Endothelial cell of umbilical vein (primary cell): ENCODE data around the gene SCAPER. TPM values are rescaled to one million over a fixed set of nuclear protein-coding genes. Genes with fewer than 3 reads are reported as not detected.

Source experiments
- BruUV-seq: library from RNA; stranded (reverse); fragments of 400-500 nt; replicated peaks from 2 replicates; lab custom pipeline; 2021; lab: Mats Ljungman, UMichigan
- CTCF ChIA-PET: fragments of 300-600, 350-600 bp; sonication (Branson Sonifier 250); formaldehyde crosslinking; loops from one replicate; lab custom pipeline; 2021; ENCODE audit warnings: antibody characterized with exemption, inconsistent platforms; lab: Charles Lee
- POLR2A ChIA-PET: fragments of 300-600, 350-600 bp; sonication (Branson Sonifier 250); formaldehyde crosslinking; loops from one replicate; lab custom pipeline; 2021; ENCODE audit warnings: antibody characterized with exemption, inconsistent platforms; lab: Charles Lee
- DNase-seq: peaks from one replicate; pipeline ENCODE4 v3.0.0-alpha.2; 2011; ENCODE audit warnings: low read depth, low spot score
- FAIRE-seq: peaks from 2 replicates; lab custom pipeline; 2011; peaks lifted over from hg19 to GRCh38; lab: Jason Lieb, UNC
- H2AFZ ChIP-seq: 2 replicates; pipeline ENCODE4 v1.6.0; 2012; ENCODE audit warnings: low read depth, low read length, control low read depth, inconsistent platforms
- H3K27ac ChIP-seq: 2 replicates; pipeline ENCODE4 v1.5.1; 2011; ENCODE audit warnings: low read depth, mild to moderate bottlenecking, control low read depth, low read length, moderate library complexity; ENCODE audit not compliant: insufficient read depth
- H3K27me3 ChIP-seq, 2 experiments: 2 replicates each; pipeline versions ENCODE4 v1.6.0 to v1.6.1; 2011; ENCODE audit warnings: low read length in 2 of 2, mixed read lengths in 1 of 2; ENCODE audit not compliant: control insufficient read depth in 2 of 2, insufficient read depth in 2 of 2
- H3K36me3 ChIP-seq, 2 experiments: 2 replicates in 1 of 2; 3 replicates in 1 of 2; pipeline ENCODE4 v1.5.1; 2011; ENCODE audit warnings: low read length in 2 of 2, mild to moderate bottlenecking in 1 of 2, moderate library complexity in 1 of 2; ENCODE audit not compliant: control insufficient read depth in 2 of 2, insufficient read depth in 2 of 2; ENCODE audit errors: extremely low read depth in 1 of 2
- H3K4me1 ChIP-seq: 3 replicates; pipeline ENCODE4 v1.5.1; 2011; ENCODE audit warnings: mild to moderate bottlenecking, low read length; ENCODE audit not compliant: control insufficient read depth, insufficient read depth; ENCODE audit errors: extremely low read depth
- H3K4me2 ChIP-seq: 2 replicates; pipeline ENCODE4 v1.6.1; 2011; ENCODE audit warnings: low read length, control low read depth, mixed read lengths; ENCODE audit not compliant: insufficient read depth
- H3K4me3 ChIP-seq, 3 experiments: fragments of 200-600 bp in 1 of 3; sonication (generic), shearing (Covaris generic) in 1 of 3; replicated peaks in 1 of 3; 2 replicates each; pipeline ENCODE4 v1.5.1; 2011 to 2016; ENCODE audit warnings: control low read depth in 3 of 3, low read length in 3 of 3, mild to moderate bottlenecking in 2 of 3, inconsistent platforms in 1 of 3, low read depth in 1 of 3, moderate library complexity in 1 of 3; ENCODE audit not compliant: insufficient read depth in 1 of 3
- H3K79me2 ChIP-seq: 2 replicates; pipeline ENCODE4 v1.6.0; 2012; ENCODE audit warnings: low read length, inconsistent platforms; ENCODE audit not compliant: control insufficient read depth, insufficient read depth
- H3K9ac ChIP-seq: replicated peaks from 2 replicates; pipeline ENCODE3; 2011; ENCODE audit warnings: low read length, control low read depth; ENCODE audit not compliant: insufficient read depth; ENCODE audit errors: extremely low read depth
- H3K9me1 ChIP-seq: replicated peaks from 3 replicates; pipeline ENCODE4 v1.6.0; 2011; ENCODE audit warnings: mild to moderate bottlenecking, low read length; ENCODE audit not compliant: control insufficient read depth, insufficient read depth; ENCODE audit errors: extremely low read depth
- H3K9me3 ChIP-seq: replicated peaks from 2 replicates; pipeline ENCODE4 v1.5.1; 2012; ENCODE audit warnings: low read length, inconsistent platforms; ENCODE audit not compliant: control insufficient read depth, insufficient read depth
- H4K20me1 ChIP-seq: replicated peaks from 2 replicates; pipeline ENCODE3; 2011; ENCODE audit warnings: mild to moderate bottlenecking, low read length; ENCODE audit not compliant: control insufficient read depth, insufficient read depth; ENCODE audit errors: extremely low read depth
- CTCF ChIP-seq, 2 donors: IDR thresholded peaks; 1 replicate in 1 of 2; 2 replicates in 1 of 2; pipeline ENCODE4 v1.5.1; 2011; ENCODE audit warnings: low read length in 2 of 2, mild to moderate bottlenecking in 2 of 2, moderate library complexity in 2 of 2, control low read depth in 1 of 2, inconsistent platforms in 1 of 2, low read depth in 1 of 2; ENCODE audit not compliant: insufficient read depth in 1 of 2; ENCODE audit errors: extremely low read depth in 1 of 2
- EZH2 ChIP-seq: IDR thresholded peaks from 2 replicates; pipeline ENCODE4 v1.6.1; 2012; ENCODE audit warnings: borderline replicate concordance, low read depth, mild to moderate bottlenecking, moderate library complexity, low read length, inconsistent platforms; ENCODE audit not compliant: severe bottlenecking
- FOS ChIP-seq: IDR thresholded peaks from 2 replicates; pipeline ENCODE4 v1.6.1; 2011; ENCODE audit warnings: mild to moderate bottlenecking, low read length, moderate library complexity, borderline replicate concordance; ENCODE audit not compliant: insufficient read depth
- GATA2 ChIP-seq: IDR thresholded peaks from 2 replicates; pipeline ENCODE4 v1.7.0; 2011; ENCODE audit warnings: low read depth, mild to moderate bottlenecking, moderate library complexity, mixed read lengths, low read length; ENCODE audit not compliant: insufficient read length, insufficient read depth
- JUN ChIP-seq: IDR thresholded peaks from 2 replicates; pipeline ENCODE4 v1.6.1; 2011; ENCODE audit warnings: borderline replicate concordance, low read depth; ENCODE audit not compliant: insufficient read length, insufficient read depth
- MAX ChIP-seq: IDR thresholded peaks from 2 replicates; pipeline ENCODE4 v1.6.1; 2011; ENCODE audit not compliant: insufficient read depth, insufficient read length
- MYC ChIP-seq: IDR thresholded peaks from one replicate; pipeline ENCODE4 v1.6.1; 2011; ENCODE audit warnings: mild to moderate bottlenecking, low read depth, low read length
- POLR2A ChIP-seq: IDR thresholded peaks from 2 replicates; pipeline ENCODE4 v1.6.1; 2012; ENCODE audit warnings: low read depth, mild to moderate bottlenecking, control low read depth, low read length
- POLR2AphosphoS5 ChIP-seq: IDR thresholded peaks from 2 replicates; pipeline ENCODE4 v1.6.1; 2012; ENCODE audit warnings: low read depth, mild to moderate bottlenecking, control low read depth, low read length, moderate library complexity; ENCODE audit not compliant: insufficient read depth
- dilution Hi-C: fragments of 300-500 bp; cut with MboI; formaldehyde crosslinking; loops from one replicate; pipeline ENCODE4 v1.15.0; 2019; ENCODE audit warnings: low sequenced_read_pairs; ENCODE audit not compliant: extremely low pct_ligation_motif_present
- intact Hi-C: fragments of 100-400 bp; cut with micrococcal nuclease; formaldehyde crosslinking; loops from one replicate; pipeline ENCODE4 v1.10.0; 2022
- polyA plus RNA-seq, 4 experiments: library from polyadenylated mRNA; depleted of rRNA in 3 of 4; stranded (reverse) in 3 of 4; unstranded in 1 of 4; fragments of >200 nt; gene quantifications; 2 replicates each; pipeline versions ENCODE4 v1.2.1 to v1.2.3, GENCODE V29; 2011 to 2012; ENCODE audit warnings: missing spikeins in 1 of 4
- total RNA-seq: library from RNA; stranded (reverse); gene quantifications from 2 replicates; pipeline ENCODE4 v1.2.3, GENCODE V29; 2021

SCAPER gene
- total and polyA plus RNA-seq, 2 donors (not counting 3 experiments of a cell fraction or from before 2014, with no cell fraction given): 2.7 to 12.7 TPM

GRCh38 chr15:76325704-76326103 lies 579.4 kb downstream of the SCAPER start:
- no TSS peak for BruUV-seq
- no peak for FAIRE-seq

More at GRCh38 chr15:76325704-76326103, 579.4 kb downstream of the SCAPER start:
- POLR2A ChIA-PET: no interaction called here
- Histone ChIP-seq H3K79me2 (no peaks in the 10 kb centered on the region), H2AFZ (no peak overlapping the region), H3K27me3 (peaks cover 25 to 39% of the 10 kb centered on the region in 2 experiments), H3K27ac (no peak overlapping the region), H3K4me2 (no peak overlapping the region), H3K4me1 (no peaks in the 10 kb centered on the region), H3K9ac (no peak overlapping the region), H3K9me3 (no peaks in the 10 kb centered on the region), H3K36me3 (no peaks in the 10 kb centered on the region), H3K9me1 (no peaks in the 10 kb centered on the region), H4K20me1 (no peaks in the 10 kb centered on the region), H3K4me3 (no peak overlapping the region)
- DNase-seq: no peak
- CTCF ChIA-PET: interaction anchor here (0.8 to 1.2 kb wide), 2 partner anchors 14 to 140 kb away, joined by 3 read pairs; no protein-coding TSS in a partner anchor
- dilution Hi-C loops (no loop called here), intact Hi-C loops (no loop called here)
- TF ChIP-seq GATA2 (no peak), JUN (no peak), FOS (no peak), EZH2 (no peak), POLR2AphosphoS5 (no peak), POLR2A (no peak), CTCF (IDR thresholded peaks at IDR 0.05; ENCODE audit: extremely low read depth in 1 of 2, insufficient read depth in 1 of 2, low read depth in 1 of 2, low read length in 2 of 2) (no peak), MAX (no peak), MYC (no peak)
